Activated CD4-positive, alpha-beta T cell treated with anti-CD3 and anti-CD28 coated beads for 4 hours (primary cell): Measurements from ENCODE around the gene TRIM38.
"Not testable (repeated sequence)": the region's sequence is repeated elsewhere in the genome, so short reads cannot be mapped to it uniquely, and the experiment has no call there.

Experiments
- DNase-seq, 2 donors: peaks; one replicate each; pipeline ENCODE4 v3.0.0-alpha.2; 2020

The TRIM38 gene, protein sequence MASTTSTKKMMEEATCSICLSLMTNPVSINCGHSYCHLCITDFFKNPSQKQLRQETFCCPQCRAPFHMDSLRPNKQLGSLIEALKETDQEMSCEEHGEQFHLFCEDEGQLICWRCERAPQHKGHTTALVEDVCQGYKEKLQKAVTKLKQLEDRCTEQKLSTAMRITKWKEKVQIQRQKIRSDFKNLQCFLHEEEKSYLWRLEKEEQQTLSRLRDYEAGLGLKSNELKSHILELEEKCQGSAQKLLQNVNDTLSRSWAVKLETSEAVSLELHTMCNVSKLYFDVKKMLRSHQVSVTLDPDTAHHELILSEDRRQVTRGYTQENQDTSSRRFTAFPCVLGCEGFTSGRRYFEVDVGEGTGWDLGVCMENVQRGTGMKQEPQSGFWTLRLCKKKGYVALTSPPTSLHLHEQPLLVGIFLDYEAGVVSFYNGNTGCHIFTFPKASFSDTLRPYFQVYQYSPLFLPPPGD

DNA sequence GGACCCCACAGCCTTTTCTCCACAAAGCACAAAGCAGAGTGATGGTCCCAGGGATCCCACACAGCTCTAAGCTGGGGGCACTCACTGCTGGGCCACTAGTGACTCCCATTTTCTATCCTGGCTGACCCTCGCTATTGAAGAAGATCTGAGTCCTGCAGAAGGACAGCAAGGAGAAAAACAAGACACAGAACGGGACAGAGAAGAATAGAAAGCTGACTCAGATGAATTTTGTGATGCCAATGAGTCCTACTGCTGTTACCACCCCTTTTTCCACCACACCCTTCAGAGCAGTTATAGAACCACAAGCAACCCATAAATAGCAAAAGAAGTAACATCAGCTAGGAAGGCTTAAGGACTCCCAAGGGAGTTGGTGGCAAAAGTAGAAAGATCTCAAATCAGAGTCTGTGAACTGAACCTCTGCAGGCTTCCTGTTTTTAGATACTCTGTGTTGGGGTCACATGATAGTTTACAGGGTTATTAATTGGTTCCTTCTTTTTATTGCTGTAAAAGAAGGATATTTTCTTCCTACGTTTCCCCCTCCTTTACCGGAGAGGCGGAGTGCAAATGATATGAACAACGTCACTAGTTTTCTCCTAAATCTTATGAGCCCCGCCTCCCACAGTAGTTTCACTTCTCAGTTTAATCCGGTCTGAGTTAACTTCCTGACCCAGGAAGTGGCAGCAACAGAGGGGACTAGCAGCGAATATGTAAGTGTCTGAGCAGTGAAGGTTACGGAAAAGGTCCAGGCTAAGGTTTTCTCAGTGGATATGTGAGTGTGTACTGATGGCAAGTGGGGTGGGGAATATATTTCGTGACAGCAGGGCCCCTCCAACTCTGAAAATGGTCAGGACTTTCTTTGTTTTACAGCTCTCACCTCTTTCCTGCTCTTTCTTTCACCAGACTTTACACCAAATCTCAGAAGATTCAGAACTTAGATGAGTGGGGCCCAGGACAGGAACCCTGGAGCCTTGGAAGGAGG is at the start of gene TRIM38:
Gene TRIM38, plus strand, starts transcription at position 654 of the 979 bp plus-strand sequence. CDS start 3,721 bp downstream, outside the sequence.
- DNase-seq = peak; percentile 77

DNA sequence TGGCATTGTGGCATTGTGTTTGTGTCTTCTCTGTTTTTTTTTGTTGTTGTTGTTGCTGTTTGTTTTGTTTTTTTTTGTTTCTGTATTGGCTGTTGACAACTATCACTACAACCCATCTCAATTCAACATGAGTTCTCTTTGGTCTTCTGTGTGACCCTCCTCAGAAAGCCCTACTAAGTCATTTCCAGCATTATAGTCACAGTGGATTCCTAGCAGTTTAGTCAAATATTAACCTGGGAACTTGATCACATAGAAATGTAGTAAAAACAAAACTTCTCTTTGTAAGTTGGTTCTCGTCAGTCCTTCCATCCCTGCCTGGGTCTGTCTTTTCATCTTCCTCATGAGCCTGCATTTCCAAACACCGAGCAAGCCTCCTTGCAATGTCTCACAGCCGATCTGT is 48.9 kb upstream of the TRIM38 start:
- no peak for DNase-seq

DNA sequence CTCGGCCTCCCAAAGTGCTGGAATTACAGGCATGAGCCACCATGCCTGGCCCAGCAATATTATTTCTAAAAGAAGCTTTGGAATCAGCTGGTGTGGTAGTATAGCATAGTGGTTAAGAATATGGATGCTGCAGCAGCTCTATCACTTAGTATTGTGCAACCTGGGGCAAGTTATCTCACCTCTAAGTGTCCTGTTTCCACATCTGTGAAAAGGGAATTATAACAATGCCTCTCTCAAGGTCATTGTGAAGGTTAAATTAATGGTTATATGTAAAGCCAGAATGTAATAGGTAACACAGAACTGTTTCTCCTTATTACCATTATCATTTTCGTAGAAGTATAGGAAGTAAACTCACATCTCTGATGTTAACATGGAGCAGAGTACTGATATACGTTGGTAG is 46.3 kb upstream of the TRIM38 start:
- no peak for DNase-seq

DNA sequence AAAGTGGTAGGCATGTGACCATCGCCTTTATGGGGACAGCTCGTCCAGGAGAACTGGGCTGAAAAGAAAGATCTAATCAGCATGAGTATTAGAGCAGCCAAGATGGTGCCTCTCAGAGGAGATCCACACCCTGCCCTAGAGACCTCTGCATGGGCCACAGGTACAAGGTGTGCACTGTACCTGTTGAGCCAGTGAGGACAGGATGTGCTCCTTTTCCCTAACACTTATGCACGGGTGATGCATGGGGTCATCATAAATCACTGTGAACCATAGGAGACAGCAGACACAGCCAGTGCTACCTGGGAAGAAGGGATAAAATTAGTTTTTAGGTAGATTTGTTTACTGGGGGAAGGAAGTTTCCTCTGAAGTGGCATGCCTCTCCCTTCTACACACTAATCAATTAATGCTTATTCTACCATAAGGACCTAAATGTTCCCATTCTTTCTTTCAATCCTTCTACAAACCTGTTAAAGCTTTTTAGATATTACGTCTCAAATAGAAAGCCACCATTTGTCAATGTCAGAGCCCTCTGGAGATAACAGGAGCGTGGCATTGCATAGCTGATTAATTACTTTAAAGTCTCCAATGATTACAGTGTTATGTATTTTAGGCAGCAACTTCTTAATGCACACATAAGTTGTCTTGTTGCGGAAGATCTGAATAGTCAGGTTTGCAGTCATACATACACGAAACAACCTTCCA is 45.7 kb upstream of the TRIM38 start:
- no peak for DNase-seq

DNA sequence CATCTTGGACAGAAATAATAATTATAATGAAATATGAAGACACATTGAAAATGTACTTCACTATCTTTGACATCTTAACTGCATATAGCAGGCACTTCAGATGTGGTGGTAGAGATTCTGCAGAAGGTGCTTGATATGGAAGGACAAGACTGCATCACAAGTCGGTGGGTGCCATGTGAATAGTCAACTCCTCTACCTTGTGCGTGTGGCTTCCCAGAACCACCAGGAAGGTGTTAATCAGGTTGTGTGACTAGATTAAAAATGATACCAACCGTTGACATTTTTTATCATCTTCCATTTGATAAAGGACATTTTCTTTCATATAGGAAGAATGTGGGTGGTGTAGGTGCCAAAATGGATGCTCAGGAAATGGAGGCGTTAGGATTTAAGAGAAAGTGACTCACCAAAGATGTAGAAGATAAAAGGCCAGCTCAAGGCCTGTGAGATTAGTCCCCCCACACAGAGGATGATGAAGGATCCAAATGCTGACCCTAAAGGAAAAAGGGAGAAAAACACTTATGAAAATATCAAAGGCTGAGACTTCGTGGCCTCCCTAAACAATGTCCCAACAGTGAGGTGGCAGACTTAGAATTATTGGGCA is 44.4 kb upstream of the TRIM38 start:
- no peak for DNase-seq

DNA sequence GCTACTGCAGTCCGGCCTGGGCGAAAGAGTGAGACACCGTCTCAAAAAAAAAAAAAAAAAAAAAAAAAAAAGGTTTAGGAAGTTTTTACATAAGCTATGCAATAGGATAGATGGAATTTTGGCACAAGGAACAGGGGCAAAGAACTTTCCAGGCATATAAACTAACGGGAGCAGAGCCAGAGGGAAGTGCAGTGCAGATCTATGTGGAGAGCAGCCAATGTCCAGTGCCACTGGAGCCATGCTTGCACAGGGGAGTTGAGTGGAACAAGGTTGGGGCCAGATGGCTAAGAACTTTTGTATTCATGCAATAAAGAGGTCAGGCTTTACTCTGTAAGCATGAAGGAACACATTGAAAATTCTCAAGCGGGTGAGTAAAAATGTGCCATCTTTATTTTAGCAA is 42.9 kb upstream of the TRIM38 start:
- no peak for DNase-seq

DNA sequence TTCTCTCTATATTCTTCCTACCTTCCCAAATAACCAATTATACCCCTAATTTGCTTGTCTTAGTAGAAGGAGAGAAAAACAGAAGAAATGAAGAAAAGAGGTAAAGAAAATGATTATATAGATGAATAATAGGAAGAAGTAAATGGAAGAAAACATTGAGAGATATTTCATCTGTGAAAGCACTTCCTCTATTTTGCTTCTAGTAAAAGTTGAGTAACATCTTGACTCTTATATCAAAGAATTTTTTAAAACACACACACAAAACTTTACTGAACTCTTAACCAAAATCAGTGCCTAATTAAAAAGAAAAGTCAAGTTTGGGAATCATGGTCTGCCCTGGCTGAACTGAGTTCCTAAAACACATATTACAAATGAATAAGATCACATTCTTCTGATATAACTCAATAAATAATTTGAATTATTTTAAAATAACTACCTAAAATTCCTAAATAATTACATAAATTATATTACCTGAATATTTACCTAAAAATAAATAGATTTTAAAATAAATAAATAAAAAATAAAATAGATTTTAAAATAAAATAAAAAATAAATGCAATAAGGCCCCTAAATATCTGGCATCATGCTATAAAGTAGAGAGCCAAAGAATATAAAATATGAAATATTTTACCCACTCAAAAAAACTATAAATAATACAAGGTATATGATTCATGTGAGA is 40.9 kb upstream of the TRIM38 start:
- no peak for DNase-seq

DNA sequence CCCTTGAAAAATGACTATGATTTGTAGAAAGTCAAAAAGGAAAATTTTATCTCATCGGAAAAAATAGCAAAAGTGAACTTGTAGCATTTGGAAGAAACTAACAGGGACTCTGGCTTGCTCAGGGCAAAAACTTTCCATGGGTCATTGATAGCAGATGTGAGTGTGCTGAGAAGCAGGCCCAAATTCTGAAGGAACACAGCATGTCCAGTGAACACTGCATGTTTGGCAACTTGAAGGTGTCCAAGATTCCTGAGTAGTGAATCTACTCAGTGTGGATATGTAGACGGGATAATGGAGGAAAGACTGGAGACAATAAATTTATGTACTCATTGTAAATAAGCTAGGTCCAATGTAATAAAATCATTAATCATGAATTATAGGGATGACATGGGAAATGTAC is 40.3 kb upstream of the TRIM38 start:
- no peak for DNase-seq

DNA sequence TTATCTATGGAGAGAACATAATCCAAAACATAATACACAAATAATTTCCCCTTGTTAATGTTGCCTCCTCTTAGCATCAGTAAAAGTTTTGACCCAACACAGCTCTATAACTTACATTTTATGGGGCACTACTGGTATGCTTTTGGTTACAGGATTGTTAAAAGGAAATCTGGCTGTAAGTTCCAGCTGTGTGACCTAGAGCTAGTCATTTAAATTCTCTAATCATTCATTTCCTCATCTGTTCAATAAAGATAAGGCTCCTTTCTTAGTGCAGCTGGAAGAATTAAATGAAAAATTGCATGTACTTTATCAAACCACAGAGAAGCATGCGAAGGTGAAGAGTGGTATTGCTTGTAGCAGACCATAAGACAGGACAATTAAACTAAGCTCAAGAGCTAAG is 36.7 kb upstream of the TRIM38 start:
- no peak for DNase-seq

DNA sequence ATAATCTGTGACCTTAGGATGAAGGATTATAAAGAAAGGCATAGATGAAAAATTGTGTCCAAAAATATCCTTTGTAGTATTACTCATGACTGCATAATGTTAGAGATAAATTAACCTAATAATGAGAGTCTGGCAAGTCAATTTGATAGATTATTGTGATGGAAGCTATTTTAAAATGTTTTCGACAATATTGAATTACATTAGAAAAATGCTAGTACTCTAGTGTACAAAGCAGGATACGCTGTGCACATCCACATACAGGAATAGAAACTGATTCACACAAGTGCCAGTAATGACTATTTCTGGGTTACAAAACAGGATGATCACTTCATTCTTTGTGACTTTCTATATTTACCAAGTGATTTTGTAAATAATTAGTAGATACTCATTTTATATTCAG is 35.4 kb upstream of the TRIM38 start:
- DNase-seq = no peak

DNA sequence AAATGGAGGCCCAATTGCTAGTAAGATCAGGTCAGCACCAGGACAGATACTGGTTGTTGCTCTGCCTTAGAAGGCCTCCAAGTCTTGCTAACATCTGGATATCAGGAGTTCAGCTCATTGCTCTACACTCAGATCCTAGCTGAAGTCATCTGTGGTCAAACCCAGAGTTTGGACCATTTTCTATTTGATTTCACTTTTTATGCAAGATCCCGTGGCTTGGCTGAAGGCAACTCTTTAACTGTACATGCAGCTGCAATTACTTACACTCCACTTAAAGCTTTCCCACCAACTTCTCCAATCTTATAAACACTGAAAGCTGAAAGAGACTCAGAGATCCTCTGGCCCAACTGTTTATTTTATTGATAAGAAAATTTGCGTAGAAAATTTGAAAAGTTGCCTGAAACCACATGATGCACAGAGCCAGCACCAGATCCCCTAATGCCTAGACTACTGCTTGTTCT is 34.8 kb upstream of the TRIM38 start:
- DNase-seq = no peak

DNA sequence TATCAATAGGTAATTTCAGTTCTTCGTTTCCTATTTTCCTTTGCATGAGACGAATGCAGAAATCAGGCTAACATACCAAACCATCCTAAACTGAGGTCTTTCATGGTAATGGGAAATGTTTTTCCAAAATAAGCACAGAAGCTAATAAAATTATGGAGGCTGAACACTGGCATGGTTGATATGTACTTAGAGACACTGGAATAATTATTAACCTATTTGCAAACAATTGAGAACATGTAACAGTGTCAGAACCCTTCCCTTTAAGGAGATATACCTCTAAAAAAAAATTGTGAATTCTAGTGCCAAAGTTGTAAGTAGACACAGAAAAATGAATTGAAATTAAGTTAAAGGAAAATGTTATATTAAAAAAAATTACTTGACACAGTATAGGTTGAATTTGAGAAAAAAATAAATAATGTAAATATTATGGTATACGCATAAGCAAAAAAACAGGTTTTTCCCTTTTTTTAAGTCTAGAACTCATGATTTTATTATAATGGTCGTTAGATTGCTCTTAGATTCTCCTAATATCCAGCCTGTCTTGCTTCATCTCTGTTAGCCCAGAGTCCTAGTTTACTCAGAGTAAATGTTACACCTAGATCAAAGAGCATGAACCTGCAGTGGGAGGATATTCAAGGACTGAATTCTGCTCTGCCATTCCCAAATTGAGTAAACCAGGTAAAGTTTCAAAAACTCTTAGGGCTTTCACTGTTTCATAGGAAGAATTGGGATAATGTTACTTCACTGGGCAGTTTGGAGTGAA is 33.9 kb upstream of the TRIM38 start:
- DNase-seq = no peak

DNA sequence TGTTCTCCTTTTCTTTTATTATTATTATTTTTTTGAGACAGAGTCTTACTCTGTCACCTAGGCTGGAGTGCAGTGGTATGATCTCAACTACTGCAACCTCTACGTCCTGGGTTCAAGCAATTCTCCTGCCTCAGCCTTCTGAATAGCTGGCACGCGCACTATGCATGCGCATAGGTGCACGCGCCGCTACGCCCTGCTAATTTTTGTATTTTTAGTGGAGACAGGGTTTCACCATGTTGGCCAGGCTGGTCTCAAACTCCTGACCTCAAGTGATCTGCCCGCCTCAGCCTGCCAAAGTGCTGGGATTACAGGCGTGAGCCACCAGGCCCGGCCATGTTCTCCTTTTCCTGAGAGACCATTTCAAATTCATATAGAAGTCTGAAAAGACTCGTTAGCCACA is 32.8 kb upstream of the TRIM38 start:
- DNase-seq = not testable (repeated sequence)

DNA sequence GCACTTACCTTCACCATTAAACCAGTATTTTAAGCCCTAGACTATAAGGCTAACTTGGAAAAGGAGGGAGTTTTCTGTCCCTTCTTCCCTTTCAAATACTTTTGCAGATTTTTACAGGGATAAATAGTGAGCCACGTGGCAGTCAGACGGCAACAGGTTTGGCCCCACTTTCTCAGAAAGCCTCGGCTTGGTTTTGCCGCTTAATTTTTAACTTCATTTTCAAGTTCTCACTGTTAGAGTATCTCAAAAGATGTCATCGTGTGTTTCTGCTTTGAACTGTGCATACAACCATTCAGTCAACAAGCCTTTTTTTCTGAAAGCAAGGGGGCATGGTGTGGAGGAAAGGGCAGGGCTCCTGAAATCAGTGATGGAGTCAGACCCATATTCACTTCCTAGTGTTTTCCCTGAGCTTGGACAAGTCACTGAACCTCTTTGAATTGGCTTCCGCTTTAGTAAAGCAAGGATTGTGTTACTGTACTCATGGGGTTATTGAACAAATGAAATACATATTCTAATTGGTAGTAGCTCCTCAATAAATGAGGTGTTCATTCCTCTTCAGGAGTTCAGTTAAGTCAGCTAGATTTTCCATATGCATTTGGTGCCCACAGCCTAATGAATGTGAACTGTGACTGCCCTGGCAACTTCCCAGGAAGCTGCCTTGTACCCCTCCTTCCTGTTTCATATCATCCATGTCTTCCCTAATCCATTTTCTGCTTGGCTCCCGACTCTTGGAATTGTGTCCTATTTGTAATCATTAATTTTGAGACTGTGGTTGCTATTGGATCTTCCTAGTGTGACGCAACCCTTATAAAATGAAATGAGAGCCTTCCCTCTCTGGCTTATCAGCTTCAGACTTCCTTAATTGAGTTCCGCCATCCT is 31.8 kb upstream of the TRIM38 start, which contains the start of gene SLC17A2:
Gene SLC17A2, minus strand, starts transcription at position 160 of the 879 bp plus-strand sequence. CDS start 4,895 bp downstream, outside the sequence.
- no peak for DNase-seq

DNA sequence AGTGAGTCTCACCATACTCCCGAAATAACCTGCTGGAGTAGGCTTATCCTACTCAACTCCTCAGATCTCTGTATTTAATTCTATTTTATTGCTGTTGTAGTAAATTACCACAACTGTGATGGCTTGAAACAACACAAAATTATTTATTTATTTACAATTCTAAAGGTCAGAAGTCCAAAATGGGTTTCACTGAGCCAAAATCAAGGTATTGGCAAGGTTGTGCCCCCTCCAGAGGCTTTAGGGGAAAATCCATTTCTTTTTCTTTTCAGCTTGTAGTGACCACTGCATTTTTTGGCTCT is 31.2 kb upstream of the TRIM38 start:
- DNase-seq = no peak

DNA sequence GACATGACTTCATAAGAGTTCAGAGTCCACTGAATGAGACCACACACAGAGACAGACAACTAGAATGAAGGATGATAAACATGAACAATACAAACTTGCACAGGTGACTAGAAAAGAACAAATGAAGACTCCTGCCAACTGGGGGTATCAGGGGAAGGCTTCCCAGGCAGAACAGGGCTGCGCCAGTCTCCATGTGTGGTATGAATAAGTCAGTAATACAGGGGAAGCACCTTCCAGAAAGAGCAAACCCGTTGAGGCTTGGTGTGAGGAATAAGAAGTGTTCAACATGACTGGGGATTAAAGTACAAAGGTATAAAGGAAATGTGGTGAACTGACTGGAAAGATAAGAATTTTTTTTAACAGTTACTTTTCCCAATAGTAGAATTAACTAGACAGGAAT is 28.4 kb upstream of the TRIM38 start:
- no peak for DNase-seq

DNA sequence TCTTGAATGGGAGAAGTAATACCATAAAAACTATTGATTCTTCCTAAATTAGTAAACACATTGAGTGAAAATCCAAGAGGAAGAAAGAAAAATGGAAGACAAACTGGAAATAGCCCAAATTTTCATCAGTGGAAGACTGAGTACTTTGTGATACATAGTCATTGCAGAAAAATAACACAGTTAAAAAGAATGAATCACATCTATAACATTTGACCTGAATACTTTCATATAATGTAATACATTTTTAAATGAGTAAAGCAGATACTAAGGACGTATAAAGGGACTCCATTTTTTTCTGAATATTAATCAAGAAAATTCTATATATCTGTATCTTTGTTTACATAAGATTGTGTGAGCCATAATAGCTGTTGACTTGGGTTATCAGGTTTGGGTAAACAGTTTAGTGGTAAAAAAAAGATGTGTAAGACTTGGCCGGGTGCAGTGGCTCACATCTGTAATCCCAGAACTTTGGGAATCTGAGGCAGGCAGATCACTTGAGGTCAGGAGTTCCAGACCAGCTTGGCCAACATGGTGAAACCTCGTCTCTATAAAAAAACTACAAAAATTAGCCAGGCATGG is 27.8 kb upstream of the TRIM38 start:
- DNase-seq = no peak

DNA sequence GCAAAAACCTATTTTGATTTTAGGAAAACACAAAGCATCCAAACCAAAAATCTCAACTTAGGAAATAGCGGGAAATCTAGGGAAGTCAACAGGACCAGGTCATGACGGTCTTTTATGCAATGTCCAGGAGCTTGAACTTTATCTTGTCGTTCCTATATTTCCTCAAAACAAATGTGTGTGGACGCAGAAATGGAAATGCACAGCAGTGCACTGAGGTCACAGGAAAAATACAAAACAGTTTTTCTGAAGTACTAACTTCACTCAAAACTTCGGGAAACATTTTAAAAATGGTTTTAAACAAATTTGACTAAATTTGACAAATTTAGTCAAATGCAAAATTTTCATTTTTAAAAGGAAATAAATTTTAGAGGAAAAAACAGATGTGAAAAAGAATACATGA is 26.6 kb upstream of the TRIM38 start:
- DNase-seq = no peak

DNA sequence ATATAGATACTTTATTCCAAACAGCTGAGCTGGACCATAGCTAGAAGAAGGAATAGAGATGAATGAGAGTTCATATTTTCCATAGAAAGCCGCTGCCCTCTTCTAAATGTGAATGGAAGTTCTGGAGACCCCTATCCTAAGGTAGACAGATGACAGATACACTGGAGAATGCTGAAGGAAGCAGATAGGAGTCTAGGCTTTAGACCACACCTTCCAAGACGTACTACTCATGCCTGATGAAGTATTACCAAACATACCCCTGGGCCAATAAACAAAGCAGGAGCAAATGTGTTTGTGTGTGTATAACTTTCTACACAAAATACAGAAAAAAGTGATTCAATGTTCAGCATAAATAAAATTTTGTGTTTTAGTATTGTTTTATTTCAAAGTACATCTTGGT is 23.0 kb upstream of the TRIM38 start:
- no peak for DNase-seq
